GM12873 (cell line): ENCODE measurements around the gene LIMD2.

Experiments used
- CTCF ChIP-seq: IDR thresholded peaks from 2 replicates; pipeline ENCODE4 v1.5.1; 2012; ENCODE audit warnings: low read depth, mild to moderate bottlenecking, moderate library complexity, low read length, control low read depth; ENCODE audit not compliant: insufficient read depth; ENCODE audit errors: missing control alignments

The LIMD2 gene

GRCh38 chr17:63694229-63694949 is 5.5 kb downstream of the LIMD2 start:
- TF ChIP-seq CTCF, result no peak

DNA sequence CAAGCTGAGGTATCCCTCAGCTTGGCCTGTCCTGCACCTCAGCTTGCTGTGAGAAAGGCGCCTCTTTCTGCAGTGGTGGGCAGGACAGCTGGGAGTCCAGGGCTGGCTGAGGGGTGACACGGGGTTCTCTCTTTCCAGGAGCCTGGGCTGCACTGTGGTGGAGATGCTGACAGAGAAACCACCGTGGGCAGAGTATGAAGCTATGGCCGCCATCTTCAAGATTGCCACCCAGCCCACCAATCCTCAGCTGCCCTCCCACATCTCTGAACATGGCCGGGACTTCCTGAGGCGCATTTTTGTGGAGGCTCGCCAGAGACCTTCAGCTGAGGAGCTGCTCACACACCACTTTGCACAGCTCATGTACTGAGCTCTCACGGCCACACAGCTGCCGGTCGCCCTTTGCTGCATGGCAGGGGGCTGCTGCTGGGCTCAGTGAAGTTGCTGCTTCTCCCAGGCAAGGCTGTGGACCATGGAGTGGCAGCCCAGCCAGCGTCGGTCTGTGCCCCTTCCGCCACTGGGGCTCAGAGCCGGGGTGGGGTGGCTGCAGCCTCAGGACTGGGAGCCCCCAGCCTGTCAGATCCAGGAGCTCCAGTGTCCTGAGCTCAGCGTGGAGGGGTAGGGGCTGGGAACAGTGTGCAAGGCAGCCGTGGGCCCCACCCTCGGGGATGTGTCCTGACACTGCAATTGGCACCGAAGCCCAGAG is 6.4 kb downstream of the LIMD2 start:
- TF ChIP-seq CTCF, result no peak

DNA sequence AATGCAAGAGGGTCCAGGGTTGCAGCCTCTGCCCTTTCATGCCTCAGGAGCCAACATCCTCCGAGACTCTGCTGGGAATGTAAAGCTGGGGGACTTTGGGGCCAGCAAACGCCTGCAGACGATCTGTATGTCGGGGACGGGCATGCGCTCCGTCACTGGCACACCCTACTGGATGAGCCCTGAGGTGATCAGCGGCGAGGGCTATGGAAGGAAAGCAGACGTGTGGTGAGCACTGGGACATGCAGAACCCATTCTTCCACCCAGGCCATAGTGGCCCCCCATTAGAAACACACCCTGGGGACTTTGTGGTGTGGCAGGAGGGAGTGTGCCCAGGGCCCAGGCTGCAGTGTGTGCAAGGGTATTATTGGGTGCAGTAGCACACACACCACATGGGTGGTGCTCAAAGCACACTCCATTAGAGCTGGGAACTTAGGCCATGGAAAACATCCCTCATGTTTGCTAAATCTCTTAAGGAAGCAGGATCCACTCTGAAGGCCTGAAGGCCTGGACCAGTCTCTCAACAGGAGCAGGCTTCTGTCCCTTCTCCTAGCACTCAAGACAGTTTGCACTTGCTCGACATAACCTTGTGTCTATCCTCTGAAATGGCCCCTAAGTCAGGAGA is 7.6 kb downstream of the LIMD2 start:
- no peak for TF ChIP-seq CTCF

DNA sequence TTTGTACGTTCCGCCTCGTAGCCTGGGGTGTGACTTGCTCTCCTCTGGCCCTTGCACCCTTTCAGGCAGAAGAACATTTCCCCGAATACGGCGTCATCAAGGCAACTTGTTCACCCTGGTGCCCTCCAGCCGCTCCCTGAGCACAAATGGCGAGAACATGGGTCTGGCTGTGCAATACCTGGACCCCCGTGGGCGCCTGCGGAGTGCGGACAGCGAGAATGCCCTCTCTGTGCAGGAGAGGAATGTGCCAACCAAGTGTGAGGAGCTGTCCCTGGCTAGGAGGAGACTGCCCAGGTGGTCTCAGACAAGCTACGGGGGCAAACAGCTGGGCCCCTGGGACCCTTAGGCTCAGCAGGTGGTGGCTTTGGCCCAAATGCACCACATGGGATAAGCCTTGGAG is 10.4 kb downstream of the LIMD2 start:
- TF ChIP-seq CTCF, result no peak

DNA sequence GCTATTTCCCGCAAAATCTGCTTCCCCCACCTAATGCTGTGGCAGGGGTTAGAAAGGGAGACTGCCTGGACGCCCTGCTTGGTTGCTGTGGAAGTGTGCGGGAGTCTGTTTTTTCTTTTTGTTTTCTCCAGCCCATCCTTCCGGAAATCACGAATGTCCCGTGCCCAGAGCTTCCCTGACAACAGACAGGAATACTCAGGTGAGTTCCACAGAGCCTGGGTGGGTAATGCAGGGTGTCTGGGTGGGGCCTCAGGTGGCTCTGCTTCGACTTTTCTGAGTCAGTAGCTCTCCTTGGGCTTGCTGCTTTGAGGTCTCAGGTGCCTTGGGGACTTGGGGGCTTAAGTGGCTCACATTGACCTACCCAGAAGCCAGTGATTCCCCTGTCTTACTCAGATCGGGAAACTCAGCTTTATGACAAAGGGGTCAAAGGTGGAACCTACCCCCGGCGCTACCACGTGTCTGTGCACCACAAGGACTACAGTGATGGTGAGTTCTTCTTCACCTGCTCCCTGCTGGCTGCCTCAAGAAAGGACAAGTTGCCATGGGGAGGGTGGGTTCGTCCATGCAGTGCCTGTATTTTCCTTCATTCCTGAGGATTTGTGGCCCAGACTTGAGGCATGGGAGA is 11.4 kb downstream of the LIMD2 start:
- peak; percentile 15 for TF ChIP-seq CTCF

GRCh38 chr17:63686138-63686685 is 13.7 kb downstream of the LIMD2 start:
- TF ChIP-seq CTCF, result no peak

DNA sequence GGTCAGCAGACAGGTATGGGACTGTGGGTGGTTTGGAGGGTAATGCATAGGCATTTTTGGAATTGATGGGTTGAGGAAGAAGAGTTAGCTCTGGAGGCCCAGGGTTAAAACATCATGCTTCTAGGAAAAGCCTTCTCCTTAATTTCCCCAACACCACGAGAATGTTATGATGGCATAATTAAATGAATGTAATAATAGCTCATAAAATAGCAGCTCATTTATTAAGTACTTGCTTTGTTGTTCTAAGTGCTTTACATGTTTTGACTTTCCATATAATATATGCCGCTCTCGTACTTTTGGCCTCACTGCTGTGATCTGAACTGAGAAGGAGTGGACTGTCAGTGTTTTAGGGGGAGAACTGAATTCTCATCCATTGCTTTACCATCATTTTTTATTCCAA is 14.3 kb downstream of the LIMD2 start:
- no peak for TF ChIP-seq CTCF
